B cell (primary cell): ENCODE results near the gene PFKFB1. TPM values are rescaled to one million over a fixed set of nuclear protein-coding genes. Genes with fewer than 3 reads are reported as not detected.

Experiments
- ATAC-seq: fragments of 200-7000 bp; cut with Tn5 transposase; one replicate; pipeline ENCODE4 v1.10.0; 2021; ENCODE audit warnings: low read depth, mild to moderate bottlenecking, moderate number of reproducible peaks, moderate library complexity
- CTCF ChIA-PET: fragments of 350-600 bp; sonication (Branson Sonifier 250); formaldehyde crosslinking; loops from one replicate; lab custom pipeline; 2021; ENCODE audit warnings: antibody characterized with exemption, inconsistent platforms; lab: Charles Lee
- POLR2A ChIA-PET: fragments of 350-600 bp; sonication (Branson Sonifier 250); formaldehyde crosslinking; loops from one replicate; lab custom pipeline; 2021; ENCODE audit warnings: antibody characterized with exemption; lab: Charles Lee
- DNase-seq: peaks from one replicate; pipeline ENCODE4 v3.0.0; 2013
- H2AFZ ChIP-seq: 2 replicates; pipeline ENCODE4 v1.6.1; 2012; ENCODE audit warnings: mild to moderate bottlenecking, low read depth, low read length; ENCODE audit not compliant: insufficient read depth, poor library complexity, severe bottlenecking
- H3K27ac ChIP-seq, 2 donors: 1 replicate in 1 of 2; 2 replicates in 1 of 2; pipeline ENCODE4 v1.5.1; 2012 to 2013; ENCODE audit warnings: low read length in 2 of 2, mild to moderate bottlenecking in 2 of 2, moderate library complexity in 1 of 2
- H3K27me3 ChIP-seq, 4 experiments: fragments of 200-600 bp in 1 of 4; sonication (generic) in 1 of 4; replicated peaks in 1 of 4; 1 replicate in 2 of 4; 2 replicates in 2 of 4; pipeline versions ENCODE4 v1.6.1 to v1.7.0; 2013 to 2016; ENCODE audit warnings: low read length in 3 of 4, mild to moderate bottlenecking in 2 of 4, mixed read lengths in 1 of 4, moderate library complexity in 1 of 4; ENCODE audit not compliant: insufficient read depth in 4 of 4, control insufficient read depth in 3 of 4; ENCODE audit errors: control extremely low read depth in 1 of 4
- H3K36me3 ChIP-seq, 2 experiments: replicated peaks in 1 of 2; 1 replicate in 1 of 2; 2 replicates in 1 of 2; pipeline versions ENCODE4 v1.6.1 to v1.7.1; 2013; ENCODE audit warnings: low read length in 1 of 2; ENCODE audit not compliant: insufficient read depth in 2 of 2, control insufficient read depth in 1 of 2; ENCODE audit errors: control extremely low read depth in 1 of 2, extremely low read depth in 1 of 2
- H3K4me1 ChIP-seq, 2 donors: fragments of 200-600 bp in 1 of 2; sonication (generic) in 1 of 2; 1 replicate in 1 of 2; 2 replicates in 1 of 2; pipeline versions ENCODE4 v1.5.1 to v1.6.1; 2013 to 2017; ENCODE audit warnings: low read length in 2 of 2; ENCODE audit not compliant: control insufficient read depth in 2 of 2, insufficient read depth in 2 of 2
- H3K4me2 ChIP-seq: replicated peaks from 2 replicates; pipeline ENCODE3; 2012; ENCODE audit warnings: mild to moderate bottlenecking, low read depth, low read length; ENCODE audit not compliant: poor library complexity, severe bottlenecking
- H3K4me3 ChIP-seq, 5 experiments: fragments of 200-600 bp in 1 of 5; sonication (generic) in 1 of 5; 1 replicate in 3 of 5; 2 replicates in 2 of 5; pipeline versions ENCODE4 v1.5.1 to v1.7.0; 2011 to 2016; ENCODE audit warnings: low read length in 4 of 5, mild to moderate bottlenecking in 4 of 5, low read depth in 2 of 5, control low read depth in 1 of 5, moderate library complexity in 1 of 5; ENCODE audit not compliant: insufficient read depth in 1 of 5; ENCODE audit errors: control extremely low read depth in 1 of 5, extremely low read depth in 1 of 5
- H3K79me2 ChIP-seq: fragments of 200-600 bp; sonication (generic); one replicate; pipeline ENCODE4 v1.6.0; 2016; ENCODE audit warnings: low read length; ENCODE audit not compliant: control insufficient read depth, insufficient read depth
- H3K9ac ChIP-seq: fragments of 200-600 bp; sonication (generic); 2 replicates; pipeline ENCODE4 v1.6.1; 2017; ENCODE audit warnings: mild to moderate bottlenecking, low read length, moderate library complexity
- H3K9me3 ChIP-seq, 3 donors: one replicate each; pipeline versions ENCODE4 v1.6.1 to v1.7.1; 2013; ENCODE audit warnings: low read length in 2 of 3; ENCODE audit not compliant: control insufficient read depth in 2 of 3, insufficient read depth in 1 of 3; ENCODE audit errors: control extremely low read depth in 1 of 3
- H4K20me1 ChIP-seq: 2 replicates; pipeline ENCODE4 v1.6.0; 2012; ENCODE audit warnings: mild to moderate bottlenecking, low read length; ENCODE audit not compliant: insufficient read depth, control insufficient read depth, poor library complexity, severe bottlenecking
- H3K27ac Mint-ChIP-seq: one replicate; pipeline ENCODE4 v1.8.0; 2021; ENCODE audit warnings: mixed read lengths
- H3K27me3 Mint-ChIP-seq: one replicate; pipeline ENCODE4 v1.8.0; 2021; ENCODE audit warnings: mixed read lengths
- H3K4me1 Mint-ChIP-seq: one replicate; pipeline ENCODE4 v1.8.0; 2021; ENCODE audit warnings: mixed read lengths
- H3K4me3 Mint-ChIP-seq: one replicate; pipeline ENCODE4 v1.8.0; 2021; ENCODE audit warnings: mixed read lengths
- H3K9me3 Mint-ChIP-seq: one replicate; pipeline ENCODE4 v1.8.0; 2022; ENCODE audit warnings: mixed read lengths; ENCODE audit not compliant: insufficient read depth
- CTCF ChIP-seq: fragments of 200-600 bp; IDR thresholded peaks from one replicate; pipeline ENCODE4 v1.8.0; 2022; ENCODE audit warnings: antibody characterized with exemption, mild to moderate bottlenecking
- EZH2 ChIP-seq: IDR thresholded peaks from 2 replicates; pipeline ENCODE4 v1.6.1; 2012; ENCODE audit warnings: borderline replicate concordance, low read depth, mild to moderate bottlenecking, moderate library complexity, low read length; ENCODE audit not compliant: insufficient read depth, poor library complexity, severe bottlenecking
- WGBS: methylation state at CpG from one replicate; pipeline ENCODE4 v1.1.5; 2013; ENCODE audit warnings: missing lambda C conversion rate; ENCODE audit not compliant: insufficient coverage; 5-methylcytosine and 5-hydroxymethylcytosine counted together
- intact Hi-C: fragments of 100-400 bp; cut with micrococcal nuclease; formaldehyde crosslinking; loops from one replicate; pipeline ENCODE4 v1.10.0; 2022
- polyA plus RNA-seq: library from polyadenylated mRNA; depleted of rRNA; stranded (reverse); fragments of >200 nt; gene quantifications from 2 replicates; pipeline ENCODE4 v1.2.3, GENCODE V29; 2012
- total RNA-seq, 2 donors: library from RNA; stranded (reverse); fragments of 120-200 nt in 1 of 2; gene quantifications; 1 replicate in 1 of 2; 2 replicates in 1 of 2; pipeline versions ENCODE4 v1.2.3 to v1.2.4, GENCODE V29; 2013 to 2022

Gene PFKFB1
- total and polyA plus RNA-seq, 2 donors (not counting 1 experiment from before 2014, with no cell fraction given), result 0.37 to 0.47 TPM

DNA sequence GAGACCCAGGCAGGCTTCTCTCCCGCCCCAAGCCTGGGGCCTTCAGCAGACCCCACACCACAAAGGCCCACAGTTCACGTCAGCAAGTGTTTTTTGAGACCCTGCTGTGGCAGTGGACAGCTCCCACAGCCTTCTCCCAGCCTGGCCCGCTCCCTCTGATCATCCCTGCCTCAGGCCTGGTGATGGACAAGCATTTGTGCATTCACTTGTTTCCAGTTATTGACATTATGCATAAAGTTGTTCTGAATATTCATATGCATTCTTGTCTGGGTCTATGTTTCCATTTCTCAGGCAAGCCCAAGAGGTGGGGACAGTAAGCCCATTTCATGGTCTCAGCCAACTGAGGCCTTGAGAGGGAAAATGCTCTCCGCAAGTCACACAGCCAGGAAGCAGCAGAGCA is 58.7 kb downstream of the PFKFB1 start:
- no peak overlapping the region for H3K4me3 ChIP-seq
- no CpG with 5 or more reads among the region's 4 CpGs for WGBS
- TF ChIP-seq EZH2 (no peak), CTCF (no peak)
- H3K9me3 Mint-ChIP-seq, result no peaks in the 10 kb centered on the region
- ChIA-PET POLR2A (no interaction called here), CTCF (no interaction called here)
- no peak overlapping the region for H3K27ac ChIP-seq
- no peak overlapping the region for H3K9ac ChIP-seq
- H3K4me3 Mint-ChIP-seq, result no peak overlapping the region
- H3K79me2 ChIP-seq, result no peaks in the 10 kb centered on the region
- H2AFZ ChIP-seq, result no peak overlapping the region
- H3K27me3 ChIP-seq, result no peaks in the 10 kb centered on the region
- intact Hi-C loops, result no loop called here
- H3K27ac Mint-ChIP-seq, result no peak overlapping the region
- no peaks in the 10 kb centered on the region for H3K36me3 ChIP-seq
- no peak overlapping the region for H3K4me2 ChIP-seq
- H3K27me3 Mint-ChIP-seq, result no peaks in the 10 kb centered on the region
- no peaks in the 10 kb centered on the region for H3K4me1 ChIP-seq
- ATAC-seq (no peak), DNase-seq (no peak)
- H4K20me1 ChIP-seq, result no peaks in the 10 kb centered on the region
- H3K9me3 ChIP-seq, result no peaks in the 10 kb centered on the region
- no peaks in the 10 kb centered on the region for H3K4me1 Mint-ChIP-seq

GRCh38 chrX:54934890-54935289 is 59.1 kb downstream of the PFKFB1 start:
- Mint-ChIP-seq H3K4me1 (no peaks in the 10 kb centered on the region), H3K4me3 (no peak overlapping the region), H3K27me3 (no peaks in the 10 kb centered on the region), H3K27ac (no peak overlapping the region), H3K9me3 (no peaks in the 10 kb centered on the region)
- Histone ChIP-seq H3K79me2 (no peaks in the 10 kb centered on the region), H3K4me2 (no peak overlapping the region), H3K4me1 (no peaks in the 10 kb centered on the region), H3K4me3 (no peak overlapping the region), H3K9ac (no peak overlapping the region), H3K27me3 (no peaks in the 10 kb centered on the region), H3K9me3 (no peaks in the 10 kb centered on the region), H4K20me1 (no peaks in the 10 kb centered on the region), H3K27ac (no peak overlapping the region), H2AFZ (no peak overlapping the region), H3K36me3 (no peaks in the 10 kb centered on the region)
- DNase-seq, result no peak
- ChIA-PET POLR2A (no interaction called here), CTCF (no interaction called here)
- WGBS, result no CpG with 5 or more reads among the region's 3 CpGs
- intact Hi-C loops, result no loop called here
- TF ChIP-seq CTCF (no peak), EZH2 (no peak)
- no peak for ATAC-seq
